GM18873 (cell line): ENCODE results near the gene ST6GALNAC1.

Experiments
- ATAC-seq: cut with Tn5 transposase; IDR thresholded peaks from one replicate; pipeline ENCODE4 v1.9.1; 2021; ENCODE audit warnings: mild to moderate bottlenecking, moderate library complexity, moderate number of reproducible peaks; ENCODE audit not compliant: unreplicated experiment, low FRiP score

Gene ST6GALNAC1

DNA sequence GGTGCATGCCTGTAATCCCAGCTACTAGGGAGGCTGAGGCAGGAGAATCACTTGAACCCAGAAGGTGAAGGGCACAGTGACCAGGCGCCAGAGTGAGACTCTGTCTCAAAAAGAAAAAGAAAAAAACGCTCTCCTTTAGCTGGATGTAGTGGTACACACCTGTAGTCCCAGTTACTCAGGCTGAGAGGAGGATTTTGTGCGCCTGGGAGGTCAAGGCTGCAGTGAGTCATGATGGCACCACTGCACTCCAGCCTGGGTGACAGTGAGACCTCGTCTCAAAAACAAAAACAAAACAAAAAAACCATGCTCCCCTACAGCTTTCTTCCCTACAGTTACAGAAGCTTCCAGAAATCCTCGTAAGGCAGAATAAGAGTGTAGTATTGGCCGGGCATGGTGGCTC, 33.1 kb upstream of the ST6GALNAC1 start:
- ATAC-seq, result no peak

DNA sequence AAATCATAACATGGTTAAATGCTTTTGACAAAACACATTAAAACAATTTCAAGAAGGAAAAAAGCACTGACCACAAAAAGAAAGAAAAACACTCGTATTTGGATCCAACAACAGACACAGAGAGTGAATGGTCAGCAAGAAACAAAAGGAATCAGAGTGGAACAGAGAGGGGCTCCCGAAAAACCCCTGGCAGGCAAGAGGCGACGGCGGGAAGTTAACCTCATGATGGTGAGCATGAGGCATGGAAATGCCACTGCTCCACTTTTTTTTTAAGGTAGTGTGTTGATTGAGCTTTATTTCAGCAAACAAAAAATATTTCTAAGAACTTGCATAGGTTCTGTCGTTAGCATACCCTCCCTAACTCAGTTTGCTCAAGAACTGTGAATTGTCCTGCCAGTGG, 32.1 kb upstream of the ST6GALNAC1 start:
- ATAC-seq, result no peak

DNA sequence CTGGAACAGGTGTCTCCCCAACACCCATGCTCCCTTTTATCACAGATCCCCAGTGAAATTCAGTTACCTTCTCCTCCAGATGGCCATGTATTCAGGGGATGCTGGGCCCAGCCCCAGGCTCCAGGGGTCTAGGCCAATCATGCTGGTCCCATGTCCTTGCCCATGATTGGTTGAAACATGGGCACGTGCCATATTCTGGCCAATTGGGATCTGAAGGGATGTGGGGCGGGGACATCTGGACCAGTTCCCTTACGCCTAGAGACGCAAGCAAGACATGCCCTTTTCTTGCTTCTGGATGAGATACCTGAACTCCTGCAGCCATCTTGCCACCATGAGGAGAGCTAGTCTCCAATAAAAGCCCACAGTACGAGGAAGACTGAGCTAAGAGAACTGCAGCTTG, 31.0 kb upstream of the ST6GALNAC1 start:
- no peak for ATAC-seq

- ATAC-seq, result no peak
Measured at GRCh38 chr17:76673729-76674128, 30.2 kb upstream of the ST6GALNAC1 start.

- ATAC-seq, result no peak
Measured at GRCh38 chr17:76672892-76673291, 29.3 kb upstream of the ST6GALNAC1 start.

- no peak for ATAC-seq
Measured at GRCh38 chr17:76672270-76672851, 28.8 kb upstream of the ST6GALNAC1 start.

DNA sequence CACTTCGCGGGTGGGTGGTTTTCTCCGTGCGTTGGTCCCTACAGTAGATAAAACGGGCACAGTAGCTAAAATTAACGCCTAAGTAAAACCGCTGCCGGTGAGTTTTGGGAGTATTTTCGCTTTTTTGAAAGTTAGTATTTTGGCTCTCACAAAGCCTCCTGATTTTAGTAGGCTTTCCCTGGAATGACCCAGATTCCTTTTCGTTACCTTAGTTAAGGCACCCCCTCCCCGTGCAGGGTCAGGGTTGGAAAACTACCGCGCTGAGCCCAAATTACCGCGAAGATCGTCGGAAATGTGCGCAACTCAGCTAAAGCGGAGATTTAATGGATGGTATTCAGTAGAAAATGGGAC, 28.3 kb upstream of the ST6GALNAC1 start:
- no peak for ATAC-seq

- peak; percentile 97 for ATAC-seq
Measured at GRCh38 chr17:76671123-76671911, 27.8 kb upstream of the ST6GALNAC1 start.

DNA sequence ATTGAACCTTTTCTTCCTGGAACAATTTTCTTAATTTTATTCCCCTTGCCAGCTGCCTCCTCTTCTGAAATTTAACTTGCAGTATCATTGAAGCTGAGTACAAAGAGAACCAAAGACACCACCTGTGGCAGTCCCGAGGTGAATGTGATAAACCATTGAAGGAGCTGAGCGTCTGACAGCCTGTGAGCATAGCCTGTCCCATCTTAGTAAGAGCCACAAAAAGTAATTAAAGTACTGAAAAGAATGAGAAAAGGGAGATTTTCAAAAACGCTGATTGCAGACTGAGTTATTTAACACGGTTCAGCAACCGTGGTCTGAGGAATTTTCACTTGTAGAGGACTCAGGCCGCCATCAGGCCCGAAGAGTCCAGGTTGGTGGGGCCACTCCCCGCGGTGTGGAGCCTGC, 27.2 kb upstream of the ST6GALNAC1 start:
- no peak for ATAC-seq

DNA sequence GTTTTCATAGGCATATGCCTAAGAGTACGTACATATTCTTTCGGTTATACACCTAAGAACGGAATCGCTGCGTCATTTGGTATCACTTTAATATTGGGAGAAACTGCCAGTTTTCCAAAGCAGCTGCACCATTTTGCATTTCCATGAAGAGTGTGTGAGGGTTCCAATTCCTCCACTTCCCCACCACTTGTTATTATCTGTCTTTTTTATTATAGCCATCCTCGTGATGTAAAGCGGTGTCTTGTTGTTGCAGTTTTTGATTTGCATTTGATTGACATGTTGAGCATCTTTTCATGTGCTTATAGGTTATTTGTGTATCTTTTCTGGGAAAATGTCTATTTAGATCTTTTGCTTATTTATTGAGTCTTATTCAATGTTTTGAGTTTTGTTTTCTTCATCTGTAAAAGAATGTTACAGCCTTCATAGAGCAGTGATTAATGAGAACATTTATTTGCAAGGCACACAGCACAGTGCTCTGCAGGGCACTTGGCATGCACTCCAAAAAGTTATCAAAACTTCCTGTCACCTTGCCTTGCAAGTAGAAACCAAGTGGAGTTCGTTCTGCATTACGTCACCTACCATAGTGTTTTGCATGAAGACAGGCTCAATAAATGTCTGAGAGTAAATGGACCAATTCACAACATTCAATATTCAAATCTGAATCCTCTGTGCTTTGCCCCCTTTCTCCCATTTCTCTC, 26.6 kb upstream of the ST6GALNAC1 start:
- no peak for ATAC-seq

DNA sequence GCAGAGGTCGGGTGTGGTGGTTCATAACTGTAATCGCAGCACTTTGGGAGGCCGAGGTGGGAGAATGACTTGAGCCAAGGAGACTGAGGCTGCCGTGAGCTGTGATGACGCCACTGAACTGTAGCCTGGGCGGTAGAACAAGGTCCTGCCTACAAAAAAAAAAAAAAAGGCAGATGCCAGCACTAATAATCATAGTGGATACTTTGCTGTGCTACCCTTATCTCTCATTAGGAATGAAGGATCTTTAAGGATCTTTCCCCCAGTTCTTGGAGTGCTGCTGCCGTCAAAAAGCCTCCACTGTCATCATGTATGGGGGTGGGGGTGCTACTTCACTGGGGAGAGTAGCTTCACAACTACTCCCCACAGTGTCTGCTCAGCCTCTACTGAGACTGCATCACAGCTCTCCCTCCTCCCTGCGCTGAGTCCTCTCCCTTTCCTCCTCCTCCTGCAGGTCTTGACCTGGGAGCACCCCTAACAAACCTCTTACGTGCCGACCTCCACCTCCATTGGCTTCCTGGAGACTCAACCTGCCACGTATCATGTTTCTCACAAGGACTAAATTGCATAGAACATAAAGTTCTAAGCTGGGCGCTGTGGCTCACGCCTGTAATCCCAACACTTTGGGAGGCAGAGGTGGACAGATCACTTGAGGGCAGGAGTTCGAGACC, 24.4 kb upstream of the ST6GALNAC1 start:
- ATAC-seq, result no peak

- ATAC-seq, result no peak
Measured at GRCh38 chr17:76667491-76667755, 23.9 kb upstream of the ST6GALNAC1 start.

- ATAC-seq, result no peak
Measured at GRCh38 chr17:76660656-76661042, 17.1 kb upstream of the ST6GALNAC1 start.

- no peak for ATAC-seq
Measured at GRCh38 chr17:76659928-76660655, 16.5 kb upstream of the ST6GALNAC1 start.

DNA sequence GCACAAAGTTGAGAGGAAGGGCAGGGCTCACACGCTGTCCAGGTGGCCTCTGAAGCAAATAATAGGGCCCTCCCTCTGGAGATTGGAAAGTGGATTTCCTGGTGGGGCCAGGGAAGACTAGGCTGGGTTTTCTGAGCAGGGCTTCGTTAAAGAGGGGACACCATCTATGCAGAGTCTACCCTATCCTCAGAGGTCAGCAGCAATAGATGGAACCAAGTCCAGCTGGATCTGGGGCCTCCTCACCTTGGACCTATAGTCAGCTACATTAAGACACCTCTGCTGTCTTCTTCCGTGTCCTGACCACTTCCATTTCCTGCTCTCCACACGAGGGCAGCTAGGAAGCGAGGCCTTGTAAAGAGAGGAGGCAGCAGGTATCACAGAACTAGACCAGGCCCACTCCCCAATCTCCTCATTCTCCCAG, 14.7 kb upstream of the ST6GALNAC1 start:
- no peak for ATAC-seq

DNA sequence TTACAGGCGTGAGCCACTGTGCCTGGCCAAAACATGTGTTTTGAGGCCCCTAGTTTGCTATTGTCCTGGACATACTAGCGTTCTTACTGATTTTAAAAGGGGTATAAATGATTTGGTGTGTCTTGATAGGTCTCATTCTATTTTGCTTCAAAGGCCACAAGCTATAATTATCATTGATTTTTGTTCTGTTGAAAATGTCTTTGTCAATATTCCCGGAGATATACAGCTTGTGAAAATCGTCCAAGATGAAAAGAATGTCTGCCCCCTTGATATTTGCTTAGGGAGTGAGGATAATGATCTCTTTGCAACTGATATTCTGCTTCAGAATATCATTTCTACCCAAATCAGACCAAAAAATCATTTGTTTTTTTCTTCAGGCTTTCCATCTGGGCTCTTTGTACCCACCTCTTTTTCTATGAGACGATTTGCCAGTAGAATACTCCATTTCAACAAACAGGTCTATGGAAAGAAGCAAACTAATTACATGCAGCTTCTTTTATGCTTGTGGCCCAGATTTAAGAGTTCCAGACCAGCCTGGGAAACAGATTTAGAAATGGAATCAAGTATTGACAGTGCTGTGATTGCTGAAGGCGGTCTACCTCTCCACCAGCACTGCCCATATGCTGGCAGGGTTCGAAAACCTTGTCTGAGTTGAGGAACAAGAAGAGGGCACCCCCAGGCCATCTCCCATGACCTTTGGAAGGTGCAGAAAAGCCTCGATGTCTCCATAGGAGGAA, 14.1 kb upstream of the ST6GALNAC1 start:
- no peak for ATAC-seq

DNA sequence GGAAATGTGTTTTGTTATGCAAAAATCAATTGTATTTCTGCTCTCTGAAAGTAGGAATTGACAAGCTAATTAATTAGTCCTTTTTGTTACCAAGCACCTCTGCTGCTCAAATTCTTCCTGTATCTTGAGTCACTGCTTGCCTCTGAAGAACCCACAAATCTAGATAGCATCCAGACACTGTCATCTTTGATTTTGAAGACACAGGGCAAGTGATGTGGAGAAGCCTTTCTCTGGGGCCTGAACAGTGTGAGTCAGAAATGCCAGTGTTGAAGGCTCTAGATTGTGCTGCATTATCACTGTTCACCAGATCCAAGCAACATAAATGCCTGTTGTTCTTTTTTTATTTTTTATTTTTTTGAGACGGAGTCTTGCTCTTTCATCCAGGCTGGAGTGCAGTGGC, 10.9 kb upstream of the ST6GALNAC1 start:
- ATAC-seq, result no peak

DNA sequence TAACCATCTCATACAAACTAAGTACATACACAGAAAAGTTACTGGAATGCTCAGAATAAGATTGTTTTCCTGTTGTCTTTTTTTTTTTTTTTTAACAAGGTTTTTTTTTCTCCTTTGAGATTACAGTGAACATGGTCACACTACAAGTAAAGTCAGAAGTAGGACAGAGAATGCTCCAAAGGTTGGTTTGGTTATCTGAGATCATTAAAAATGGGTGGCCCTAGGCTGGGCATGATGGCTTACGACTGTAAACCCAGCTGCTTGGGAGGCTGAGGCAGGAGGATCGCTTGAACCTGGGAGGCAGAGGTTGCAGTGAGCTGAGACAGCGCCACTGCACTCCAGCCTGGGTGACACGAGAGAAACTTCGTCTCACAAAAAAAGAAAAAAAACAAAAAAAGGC, 6.9 kb upstream of the ST6GALNAC1 start:
- no peak for ATAC-seq

GRCh38 chr17:76646712-76647111, 3.2 kb upstream of the ST6GALNAC1 start:
- no peak for ATAC-seq

DNA sequence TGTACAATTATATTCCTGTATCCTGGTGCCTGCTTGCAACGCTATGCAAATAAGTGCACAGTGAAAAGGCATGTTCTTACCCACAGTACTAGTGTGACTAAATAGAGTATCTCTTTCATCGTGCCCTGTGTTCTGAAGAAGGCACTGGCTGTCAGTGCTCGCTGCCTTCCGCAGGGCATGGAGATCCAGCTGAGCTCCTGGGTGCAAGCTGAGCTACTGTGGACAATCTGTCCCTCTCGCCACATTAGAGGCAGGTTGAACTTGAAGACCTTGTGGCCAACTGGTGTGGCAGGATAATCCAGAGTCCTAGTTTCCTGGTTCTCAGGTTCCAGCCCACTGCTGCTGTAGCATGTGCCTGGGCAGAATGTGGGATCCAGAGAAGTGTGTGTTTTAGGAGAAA, 1.9 kb upstream of the ST6GALNAC1 start:
- ATAC-seq, result no peak
